ENCODE results near the gene GALNT14.
"Not testable (repeated sequence)": the region's sequence is repeated elsewhere in the genome, so short reads cannot be mapped to it uniquely, and the experiment has no call there.

The GALNT14 gene, protein sequence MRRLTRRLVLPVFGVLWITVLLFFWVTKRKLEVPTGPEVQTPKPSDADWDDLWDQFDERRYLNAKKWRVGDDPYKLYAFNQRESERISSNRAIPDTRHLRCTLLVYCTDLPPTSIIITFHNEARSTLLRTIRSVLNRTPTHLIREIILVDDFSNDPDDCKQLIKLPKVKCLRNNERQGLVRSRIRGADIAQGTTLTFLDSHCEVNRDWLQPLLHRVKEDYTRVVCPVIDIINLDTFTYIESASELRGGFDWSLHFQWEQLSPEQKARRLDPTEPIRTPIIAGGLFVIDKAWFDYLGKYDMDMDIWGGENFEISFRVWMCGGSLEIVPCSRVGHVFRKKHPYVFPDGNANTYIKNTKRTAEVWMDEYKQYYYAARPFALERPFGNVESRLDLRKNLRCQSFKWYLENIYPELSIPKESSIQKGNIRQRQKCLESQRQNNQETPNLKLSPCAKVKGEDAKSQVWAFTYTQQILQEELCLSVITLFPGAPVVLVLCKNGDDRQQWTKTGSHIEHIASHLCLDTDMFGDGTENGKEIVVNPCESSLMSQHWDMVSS

GRCh38 chr2:31138037-31138962 lies at the start of gene GALNT14:
GALNT14 (minus strand) TSS chr2:31138440; CDS start chr2:31138086, 354 bp downstream.
- DNase-seq (ENCODE audit: low spot score) (peak; percentile 77), ATAC-seq (ENCODE audit: low read depth) (peak; percentile 82)
- H3K36me3 ChIP-seq (ENCODE audit: low read depth): no peaks in the 10 kb centered on the region
- H3K9me3 ChIP-seq (ENCODE audit: severe bottlenecking): no peaks in the 10 kb centered on the region
- TF ChIP-seq CTCF (IDR thresholded peaks at IDR 0.05; ENCODE audit: poor library complexity, severe bottlenecking): peak; percentile 77
- H3K27ac ChIP-seq (ENCODE audit: poor library complexity, severe bottlenecking): peak within 1 kb of the TSS; percentile 19
- H3K27me3 ChIP-seq (ENCODE audit: insufficient read depth, poor library complexity, severe bottlenecking): no peaks in the 10 kb centered on the region
- H3K4me3 ChIP-seq (ENCODE audit: severe bottlenecking): peak within 1 kb of the TSS; percentile 54
- peaks cover 4% of the 10 kb centered on the region for H3K4me1 ChIP-seq (ENCODE audit: insufficient read depth, poor library complexity, severe bottlenecking)

DNA sequence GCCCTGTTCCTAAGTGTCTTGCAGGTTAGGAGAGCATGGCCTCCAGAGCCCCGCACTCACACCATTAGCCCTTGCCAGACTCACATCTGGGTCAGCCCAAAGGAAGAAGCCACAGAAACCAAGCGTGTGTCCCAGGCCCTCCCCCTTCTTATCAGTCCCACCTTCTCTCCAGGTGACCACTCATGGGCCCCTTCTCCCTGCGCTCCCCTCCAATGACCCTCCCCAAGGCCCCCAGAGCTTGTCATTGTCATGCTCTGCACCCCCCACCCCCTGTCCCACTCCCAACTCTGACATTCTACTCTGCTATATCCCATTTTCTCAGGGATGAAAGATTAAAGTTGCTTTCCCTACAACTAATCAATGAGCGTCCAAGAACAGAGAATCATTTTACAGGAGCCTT lies 48.9 kb upstream of the GALNT14 start:
- Histone ChIP-seq H3K9me3 (ENCODE audit: severe bottlenecking) (no peaks in the 10 kb centered on the region), H3K27me3 (ENCODE audit: insufficient read depth, poor library complexity, severe bottlenecking) (no peaks in the 10 kb centered on the region), H3K4me3 (ENCODE audit: severe bottlenecking) (no peak overlapping the region), H3K4me1 (ENCODE audit: insufficient read depth, poor library complexity, severe bottlenecking) (no peaks in the 10 kb centered on the region), H3K27ac (ENCODE audit: poor library complexity, severe bottlenecking) (no peak overlapping the region), H3K36me3 (ENCODE audit: low read depth) (no peaks in the 10 kb centered on the region)
- DNase-seq (ENCODE audit: low spot score) (no peak), ATAC-seq (ENCODE audit: low read depth) (no peak)
- no peak for TF ChIP-seq CTCF (IDR thresholded peaks at IDR 0.05; ENCODE audit: poor library complexity, severe bottlenecking)

DNA sequence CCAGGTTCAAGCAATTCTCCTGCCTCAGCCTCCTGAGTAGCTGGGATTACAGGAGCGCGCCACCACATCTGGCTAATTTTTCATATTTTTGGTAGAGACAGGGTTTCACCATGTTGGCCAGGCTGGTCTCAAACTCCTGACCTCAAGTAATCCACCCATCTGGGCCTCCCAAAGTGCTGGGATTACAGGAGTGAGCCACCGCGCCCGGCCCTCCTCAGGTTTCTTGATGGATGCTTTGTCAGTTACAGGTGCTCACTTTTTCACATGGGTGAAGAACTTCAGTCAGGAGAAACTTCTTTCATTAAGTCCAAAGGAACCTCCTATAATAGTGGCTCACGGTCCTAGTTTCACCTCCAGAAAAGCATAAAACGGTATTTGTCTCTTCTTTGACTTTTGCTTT lies 45.7 kb upstream of the GALNT14 start:
- ATAC-seq (ENCODE audit: low read depth); H3K9me3 ChIP-seq (ENCODE audit: severe bottlenecking); H3K4me1 ChIP-seq (ENCODE audit: insufficient read depth, poor library complexity, severe bottlenecking); DNase-seq (ENCODE audit: low spot score); H3K27ac ChIP-seq (ENCODE audit: poor library complexity, severe bottlenecking); H3K4me3 ChIP-seq (ENCODE audit: severe bottlenecking); H3K27me3 ChIP-seq (ENCODE audit: insufficient read depth, poor library complexity, severe bottlenecking); H3K36me3 ChIP-seq (ENCODE audit: low read depth): not testable (repeated sequence)

GRCh38 chr2:31176742-31177141 lies 38.5 kb upstream of the GALNT14 start:
- ATAC-seq (ENCODE audit: low read depth) (no peak), DNase-seq (ENCODE audit: low spot score) (no peak)
- H3K36me3 ChIP-seq (ENCODE audit: low read depth): no peaks in the 10 kb centered on the region
- no peaks in the 10 kb centered on the region for H3K4me1 ChIP-seq (ENCODE audit: insufficient read depth, poor library complexity, severe bottlenecking)
- H3K4me3 ChIP-seq (ENCODE audit: severe bottlenecking): no peak overlapping the region
- H3K27ac ChIP-seq (ENCODE audit: poor library complexity, severe bottlenecking): no peak overlapping the region
- no peaks in the 10 kb centered on the region for H3K27me3 ChIP-seq (ENCODE audit: insufficient read depth, poor library complexity, severe bottlenecking)
- H3K9me3 ChIP-seq (ENCODE audit: severe bottlenecking): no peaks in the 10 kb centered on the region
- no peak for TF ChIP-seq CTCF (IDR thresholded peaks at IDR 0.05; ENCODE audit: poor library complexity, severe bottlenecking)

DNA sequence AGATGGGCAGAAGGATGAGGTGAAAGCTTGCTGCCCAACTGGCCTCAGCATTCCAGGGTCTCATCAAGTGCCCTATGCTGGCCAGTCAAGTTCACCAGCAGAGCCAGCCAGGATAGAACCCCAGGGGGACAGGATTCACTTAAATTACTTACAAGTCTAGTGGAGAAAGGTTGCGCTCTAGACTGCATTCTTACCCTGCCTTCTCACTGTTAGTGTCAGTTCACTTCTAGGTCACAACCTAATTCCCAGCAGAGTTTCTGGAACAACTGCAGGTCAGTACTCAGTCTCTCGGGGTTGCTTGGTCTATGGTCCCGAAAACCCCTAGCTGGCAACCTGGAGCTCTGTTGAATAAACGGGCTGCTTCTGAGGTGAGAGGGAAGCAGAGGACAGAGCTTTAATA lies 32.9 kb upstream of the GALNT14 start:
- H3K4me3 ChIP-seq (ENCODE audit: severe bottlenecking): no peak overlapping the region
- H3K4me1 ChIP-seq (ENCODE audit: insufficient read depth, poor library complexity, severe bottlenecking): no peaks in the 10 kb centered on the region

More for the DNA sequence above, 32.9 kb upstream of the GALNT14 start:
- Histone ChIP-seq H3K27ac (ENCODE audit: poor library complexity, severe bottlenecking) (no peak overlapping the region), H3K9me3 (ENCODE audit: severe bottlenecking) (no peaks in the 10 kb centered on the region), H3K36me3 (ENCODE audit: low read depth) (no peaks in the 10 kb centered on the region), H3K27me3 (ENCODE audit: insufficient read depth, poor library complexity, severe bottlenecking) (no peaks in the 10 kb centered on the region)
- TF ChIP-seq CTCF (IDR thresholded peaks at IDR 0.05; ENCODE audit: poor library complexity, severe bottlenecking): no peak
- DNase-seq (ENCODE audit: low spot score) (no peak), ATAC-seq (ENCODE audit: low read depth) (no peak)

Measured in RWPE2 (cell line).